ENCODE data around the gene KCNF1. TPM values are rescaled to one million over a fixed set of nuclear protein-coding genes. Genes with fewer than 3 reads are reported as not detected.
A peak's percentile ranks its signal among the peaks of the same experiment; 100 is the strongest.

KCNF1 gene
- total and polyA plus RNA-seq, 2 donors = 0.32 to 0.68 TPM

- Histone ChIP-seq H3K36me3 (ENCODE audit: insufficient read depth) (no peaks in the 10 kb centered on the region), H3K4me3 (ENCODE audit: low read depth, low read length) (no peak overlapping the region), H3K4me1 (ENCODE audit: insufficient read depth) (no peaks in the 10 kb centered on the region), H3K27ac (ENCODE audit: low read depth) (no peak overlapping the region)
- no peak for DNase-seq (ENCODE audit: extremely low spot score)
- WGBS = 92% methylated on average over 6 of the region's 6 CpGs
Measured at GRCh38 chr2:10904455-10904854, 7.3 kb upstream of the KCNF1 start.

GRCh38 chr2:10905006-10905861, 6.5 kb upstream of the KCNF1 start:
- H3K36me3 ChIP-seq (ENCODE audit: insufficient read depth) = no peaks in the 10 kb centered on the region
- H3K4me3 ChIP-seq (ENCODE audit: low read depth, low read length) = no peak overlapping the region
- 91% methylated on average over 9 of the region's 9 CpGs for WGBS
- DNase-seq (ENCODE audit: extremely low spot score) = no peak
- H3K27ac ChIP-seq (ENCODE audit: low read depth) = no peak overlapping the region
- H3K4me1 ChIP-seq (ENCODE audit: insufficient read depth) = no peaks in the 10 kb centered on the region

- WGBS = 91% methylated on average over 8 of the region's 8 CpGs
- no peak overlapping the region for H3K27ac ChIP-seq (ENCODE audit: low read depth)
- H3K36me3 ChIP-seq (ENCODE audit: insufficient read depth) = no peaks in the 10 kb centered on the region
- no peak overlapping the region for H3K4me3 ChIP-seq (ENCODE audit: low read depth, low read length)
- H3K4me1 ChIP-seq (ENCODE audit: insufficient read depth) = no peaks in the 10 kb centered on the region
- DNase-seq (ENCODE audit: extremely low spot score) = no peak
Measured at GRCh38 chr2:10905862-10906143, 5.9 kb upstream of the KCNF1 start.

- DNase-seq (ENCODE audit: extremely low spot score) = no peak
- 88% methylated on average over 14 of the region's 14 CpGs for WGBS
- Histone ChIP-seq H3K4me3 (ENCODE audit: low read depth, low read length) (no peak overlapping the region), H3K36me3 (ENCODE audit: insufficient read depth) (no peaks in the 10 kb centered on the region), H3K4me1 (ENCODE audit: insufficient read depth) (no peaks in the 10 kb centered on the region), H3K27ac (ENCODE audit: low read depth) (no peak overlapping the region)
Measured at GRCh38 chr2:10906926-10907625, 4.7 kb upstream of the KCNF1 start.

DNA sequence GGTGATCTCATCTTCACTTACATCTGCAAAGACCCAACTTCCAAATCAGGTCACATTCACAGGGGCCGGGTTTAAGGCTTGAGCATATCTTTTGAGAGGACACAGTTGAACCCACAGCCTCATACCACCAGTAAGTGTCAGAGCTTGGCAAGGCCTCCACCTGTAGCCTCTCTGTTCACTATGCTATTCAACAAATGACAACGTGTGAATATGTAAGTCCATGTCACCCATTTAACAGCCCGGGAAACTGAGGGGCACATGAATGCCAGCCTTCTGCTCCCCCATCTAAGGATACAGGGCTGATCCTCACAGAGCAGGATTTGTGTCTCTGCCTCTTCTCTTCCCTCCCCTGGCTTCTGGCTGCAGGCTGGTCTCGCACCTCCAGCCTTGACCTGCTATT, 3.5 kb upstream of the KCNF1 start:
- H3K4me3 ChIP-seq (ENCODE audit: low read depth, low read length) = no peak overlapping the region
- H3K4me1 ChIP-seq (ENCODE audit: insufficient read depth) = no peaks in the 10 kb centered on the region
- no peak for DNase-seq (ENCODE audit: extremely low spot score)
- 85% methylated on average over 4 of the region's 4 CpGs for WGBS
- no peaks in the 10 kb centered on the region for H3K36me3 ChIP-seq (ENCODE audit: insufficient read depth)
- no peak overlapping the region for H3K27ac ChIP-seq (ENCODE audit: low read depth)

GRCh38 chr2:10909050-10909995, 2.4 kb upstream of the KCNF1 start:
- Histone ChIP-seq H3K4me3 (ENCODE audit: low read depth, low read length) (no peak overlapping the region), H3K27ac (ENCODE audit: low read depth) (no peak overlapping the region), H3K36me3 (ENCODE audit: insufficient read depth) (no peaks in the 10 kb centered on the region), H3K4me1 (ENCODE audit: insufficient read depth) (no peaks in the 10 kb centered on the region)
- no peak for DNase-seq (ENCODE audit: extremely low spot score)
- WGBS = 68% methylated on average over 15 of the region's 15 CpGs

DNA sequence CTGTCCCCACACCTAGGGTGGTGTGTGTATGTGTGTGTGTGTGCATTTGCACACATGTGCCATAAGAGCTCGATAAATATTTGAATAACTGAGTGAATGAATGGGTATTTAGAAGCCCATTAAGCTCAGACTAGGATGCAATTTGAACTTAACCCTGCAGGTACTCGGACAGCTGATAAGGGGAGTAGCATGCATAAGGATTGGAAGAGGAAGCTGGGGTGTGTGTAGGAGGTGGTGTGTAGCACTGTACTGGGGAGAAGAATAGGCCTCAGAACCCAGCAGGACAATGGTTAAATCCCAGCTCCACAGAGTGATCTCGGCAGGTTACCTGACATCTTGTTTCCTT, 1.8 kb upstream of the KCNF1 start:
- H3K27ac ChIP-seq (ENCODE audit: low read depth) = no peak overlapping the region
- H3K4me3 ChIP-seq (ENCODE audit: low read depth, low read length) = no peak overlapping the region
- DNase-seq (ENCODE audit: extremely low spot score) = no peak
- WGBS = 67% methylated on average over 3 of the region's 3 CpGs
- no peaks in the 10 kb centered on the region for H3K4me1 ChIP-seq (ENCODE audit: insufficient read depth)
- H3K36me3 ChIP-seq (ENCODE audit: insufficient read depth) = no peaks in the 10 kb centered on the region

- WGBS = 89% methylated on average over 11 of the region's 11 CpGs
- Histone ChIP-seq H3K4me3 (ENCODE audit: low read depth, low read length) (no peak overlapping the region), H3K27ac (ENCODE audit: low read depth) (no peak overlapping the region), H3K36me3 (ENCODE audit: insufficient read depth) (no peaks in the 10 kb centered on the region), H3K4me1 (ENCODE audit: insufficient read depth) (no peaks in the 10 kb centered on the region)
- DNase-seq (ENCODE audit: extremely low spot score) = no peak
Measured at GRCh38 chr2:10910625-10911024, 1.1 kb upstream of the KCNF1 start.

GRCh38 chr2:10912076-10912731, 470 bp downstream of the KCNF1 start:
- Histone ChIP-seq H3K27ac (ENCODE audit: low read depth) (no peak overlapping the region), H3K4me1 (ENCODE audit: insufficient read depth) (no peaks in the 10 kb centered on the region), H3K4me3 (ENCODE audit: low read depth, low read length) (peak overlapping the region; percentile 40), H3K36me3 (ENCODE audit: insufficient read depth) (no peaks in the 10 kb centered on the region)
- 5% methylated on average over 76 of the region's 81 CpGs for WGBS
- no peak for DNase-seq (ENCODE audit: extremely low spot score)

- DNase-seq (ENCODE audit: extremely low spot score) = no peak
- 90% methylated on average over 58 of the region's 58 CpGs for WGBS
- Histone ChIP-seq H3K27ac (ENCODE audit: low read depth) (no peak overlapping the region), H3K4me1 (ENCODE audit: insufficient read depth) (no peaks in the 10 kb centered on the region), H3K4me3 (ENCODE audit: low read depth, low read length) (no peak overlapping the region), H3K36me3 (ENCODE audit: insufficient read depth) (no peaks in the 10 kb centered on the region)
Measured at GRCh38 chr2:10912796-10913455, 1.2 kb downstream of the KCNF1 start.

GRCh38 chr2:10913501-10914271, 2.0 kb downstream of the KCNF1 start:
- Histone ChIP-seq H3K27ac (ENCODE audit: low read depth) (no peak overlapping the region), H3K4me3 (ENCODE audit: low read depth, low read length) (no peak overlapping the region), H3K4me1 (ENCODE audit: insufficient read depth) (no peaks in the 10 kb centered on the region), H3K36me3 (ENCODE audit: insufficient read depth) (no peaks in the 10 kb centered on the region)
- no peak for DNase-seq (ENCODE audit: extremely low spot score)
- 88% methylated on average over 38 of the region's 38 CpGs for WGBS

GRCh38 chr2:10914272-10914693, 2.5 kb downstream of the KCNF1 start:
- DNase-seq (ENCODE audit: extremely low spot score) = no peak

More at GRCh38 chr2:10914272-10914693, 2.5 kb downstream of the KCNF1 start:
- 46% methylated on average over 7 of the region's 7 CpGs for WGBS
- H3K27ac ChIP-seq (ENCODE audit: low read depth) = no peak overlapping the region
- no peaks in the 10 kb centered on the region for H3K36me3 ChIP-seq (ENCODE audit: insufficient read depth)
- H3K4me1 ChIP-seq (ENCODE audit: insufficient read depth) = no peaks in the 10 kb centered on the region
- H3K4me3 ChIP-seq (ENCODE audit: low read depth, low read length) = no peak overlapping the region
